Measurements from ENCODE around the gene RFPL3. TPM values are rescaled to one million over a fixed set of nuclear protein-coding genes. Genes with fewer than 3 reads are reported as not detected.
"Not testable (repeated sequence)": the region's sequence is repeated elsewhere in the genome, so short reads cannot be mapped to it uniquely, and the experiment has no call there.

Gene RFPL3
- polyA plus RNA-seq, 2 of the 4 experiments (the other 2 are of a cell fraction), result not detected

DNA sequence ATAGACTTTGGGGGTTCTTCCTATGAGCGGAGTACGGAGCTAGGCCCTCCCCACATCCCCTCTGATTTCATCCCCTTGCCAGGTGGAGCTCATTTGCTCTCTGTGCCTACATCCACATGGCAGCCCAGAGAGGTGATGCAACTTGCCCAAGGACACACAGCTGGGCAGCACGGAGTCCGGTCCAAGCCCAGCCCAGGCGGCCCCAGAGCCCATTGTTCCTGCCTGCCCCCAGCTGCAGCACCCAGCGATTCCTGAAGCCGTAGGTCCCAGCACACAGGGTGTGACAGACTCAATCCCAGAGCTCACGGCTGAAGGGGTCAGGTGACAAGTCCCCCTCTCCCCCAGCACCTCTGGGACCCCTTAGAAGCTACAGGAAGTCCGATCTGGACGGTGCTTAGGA is 22.2 kb upstream of the RFPL3 start:
- H3K27ac ChIP-seq, result no peak overlapping the region
- TF ChIP-seq RFX5 (IDR thresholded peaks at IDR 0.05) (no peak), EHF (CRISPR knock-in tag; IDR thresholded peaks at IDR 0.05) (no peak)
- TF ChIP-seq, protein P1, sequence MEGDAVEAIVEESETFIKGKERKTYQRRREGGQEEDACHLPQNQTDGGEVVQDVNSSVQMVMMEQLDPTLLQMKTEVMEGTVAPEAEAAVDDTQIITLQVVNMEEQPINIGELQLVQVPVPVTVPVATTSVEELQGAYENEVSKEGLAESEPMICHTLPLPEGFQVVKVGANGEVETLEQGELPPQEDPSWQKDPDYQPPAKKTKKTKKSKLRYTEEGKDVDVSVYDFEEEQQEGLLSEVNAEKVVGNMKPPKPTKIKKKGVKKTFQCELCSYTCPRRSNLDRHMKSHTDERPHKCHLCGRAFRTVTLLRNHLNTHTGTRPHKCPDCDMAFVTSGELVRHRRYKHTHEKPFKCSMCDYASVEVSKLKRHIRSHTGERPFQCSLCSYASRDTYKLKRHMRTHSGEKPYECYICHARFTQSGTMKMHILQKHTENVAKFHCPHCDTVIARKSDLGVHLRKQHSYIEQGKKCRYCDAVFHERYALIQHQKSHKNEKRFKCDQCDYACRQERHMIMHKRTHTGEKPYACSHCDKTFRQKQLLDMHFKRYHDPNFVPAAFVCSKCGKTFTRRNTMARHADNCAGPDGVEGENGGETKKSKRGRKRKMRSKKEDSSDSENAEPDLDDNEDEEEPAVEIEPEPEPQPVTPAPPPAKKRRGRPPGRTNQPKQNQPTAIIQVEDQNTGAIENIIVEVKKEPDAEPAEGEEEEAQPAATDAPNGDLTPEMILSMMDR (IDR thresholded peaks at IDR 0.05), result no peak
- ChIA-PET POLR2A (no interaction called here), CTCF (interaction anchor here (1.0 to 1.1 kb wide), 2 partner anchors 69 to 358 kb away, joined by 3 to 5 read pairs; no protein-coding TSS in a partner anchor)
- ATAC-seq (no peak), DNase-seq (ENCODE audit: low read depth in 1 of 2, low spot score in 1 of 2) (no peak), FAIRE-seq (no peak)
- H3K4me3 ChIP-seq, result no peak overlapping the region
- no peaks in the 10 kb centered on the region for H3K4me1 ChIP-seq
- no peak overlapping the region for H3K4me2 ChIP-seq
- 74% methylated on average over 4 of the region's 10 CpGs for WGBS (ENCODE audit: missing lambda C conversion rate)
- no peaks in the 10 kb centered on the region for H3K9me3 ChIP-seq

- DNase-seq (ENCODE audit: low read depth in 1 of 2, low spot score in 1 of 2) (no peak), ATAC-seq (no peak), FAIRE-seq (no peak)
- ChIA-PET POLR2A (no interaction called here), CTCF (interaction anchor here (1.0 to 1.1 kb wide), 2 partner anchors 70 to 359 kb away, joined by 3 to 5 read pairs; no protein-coding TSS in a partner anchor)
- no peaks in the 10 kb centered on the region for H3K4me1 ChIP-seq
- H3K4me2 ChIP-seq, result no peak overlapping the region
- TF ChIP-seq HOXB13 (CRISPR knock-in tag; IDR thresholded peaks at IDR 0.05; ENCODE audit: low read depth), result no peak
- TF ChIP-seq BHLHE40 (IDR thresholded peaks at IDR 0.05; ENCODE audit: low read depth, low read length), result no peak
- TF ChIP-seq EHMT2 (IDR thresholded peaks at IDR 0.05; ENCODE audit: low read depth), result no peak
- TF ChIP-seq HOXB5 (CRISPR knock-in tag; IDR thresholded peaks at IDR 0.05), result no peak
- TF ChIP-seq JUN (IDR thresholded peaks at IDR 0.05), result no peak
- no peak for TF ChIP-seq FOXS1 (CRISPR knock-in tag; IDR thresholded peaks at IDR 0.05)
- no peak for TF ChIP-seq HEYL (CRISPR knock-in tag; IDR thresholded peaks at IDR 0.05)
- no peak for TF ChIP-seq CEBPB (IDR thresholded peaks at IDR 0.05)
- no peak for TF ChIP-seq ZFP36 (IDR thresholded peaks at IDR 0.05; ENCODE audit: borderline replicate concordance, partially characterized antibody)
- TF ChIP-seq, protein P2, sequence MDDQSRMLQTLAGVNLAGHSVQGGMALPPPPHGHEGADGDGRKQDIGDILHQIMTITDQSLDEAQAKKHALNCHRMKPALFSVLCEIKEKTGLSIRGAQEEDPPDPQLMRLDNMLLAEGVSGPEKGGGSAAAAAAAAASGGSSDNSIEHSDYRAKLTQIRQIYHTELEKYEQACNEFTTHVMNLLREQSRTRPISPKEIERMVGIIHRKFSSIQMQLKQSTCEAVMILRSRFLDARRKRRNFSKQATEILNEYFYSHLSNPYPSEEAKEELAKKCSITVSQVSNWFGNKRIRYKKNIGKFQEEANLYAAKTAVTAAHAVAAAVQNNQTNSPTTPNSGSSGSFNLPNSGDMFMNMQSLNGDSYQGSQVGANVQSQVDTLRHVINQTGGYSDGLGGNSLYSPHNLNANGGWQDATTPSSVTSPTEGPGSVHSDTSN (IDR thresholded peaks at IDR 0.05), result no peak
- no peak overlapping the region for H3K27ac ChIP-seq
- H3K4me3 ChIP-seq, result no peak overlapping the region
- WGBS (ENCODE audit: missing lambda C conversion rate), result 80% methylated on average over 12 of the region's 13 CpGs
- H3K9me3 ChIP-seq, result no peaks in the 10 kb centered on the region
Observed at GRCh38 chr22:32336121-32336603, 21.5 kb upstream of the RFPL3 start.

DNA sequence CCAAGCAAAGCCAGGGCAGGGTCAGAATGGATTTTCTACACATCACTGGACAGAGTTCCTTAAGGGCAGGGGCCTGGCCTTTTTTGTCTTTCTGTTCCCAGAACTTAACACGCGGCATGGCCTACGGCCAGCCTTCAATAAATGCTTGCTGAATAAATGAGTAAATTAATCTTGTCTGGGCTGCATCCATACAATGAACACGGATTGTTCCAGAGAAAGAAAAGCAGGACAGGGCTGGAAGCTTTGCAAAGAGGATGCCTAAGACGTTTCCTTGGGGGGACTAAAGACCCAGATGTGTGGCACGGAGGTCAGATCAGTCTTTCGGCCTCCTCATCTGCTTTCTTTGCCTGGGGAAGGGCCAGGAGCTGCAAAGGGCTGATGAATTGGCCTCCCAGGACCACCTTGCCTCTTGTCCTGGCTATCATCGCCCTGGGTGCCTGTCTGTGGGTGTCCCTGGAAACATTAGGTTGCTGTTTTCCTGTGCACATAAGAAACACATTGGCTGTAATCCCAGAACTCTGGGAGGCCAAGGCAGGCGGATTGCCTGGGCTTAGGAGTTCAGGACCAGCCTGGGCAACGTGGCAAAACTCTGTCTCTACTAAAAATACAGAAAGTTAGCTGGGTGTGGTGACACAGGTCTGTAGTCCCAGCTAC is 20.8 kb upstream of the RFPL3 start:
- Histone ChIP-seq H3K9me3 (no peaks in the 10 kb centered on the region), H3K4me1 (no peaks in the 10 kb centered on the region), H3K4me3 (no peak overlapping the region), H3K4me2 (no peak overlapping the region), H3K27ac (no peak overlapping the region)
- TF ChIP-seq USF2 (IDR thresholded peaks at IDR 0.05), result no peak
- TF ChIP-seq, protein P1 (IDR thresholded peaks at IDR 0.05), result no peak
- TF ChIP-seq REST (IDR thresholded peaks at IDR 0.05), result no peak
- no peak for TF ChIP-seq MAFK (IDR thresholded peaks at IDR 0.05; ENCODE audit: partially characterized antibody)
- TF ChIP-seq RARB (CRISPR knock-in tag; IDR thresholded peaks at IDR 0.05), result no peak
- FAIRE-seq (no peak), ATAC-seq (no peak), DNase-seq (ENCODE audit: low read depth in 1 of 2, low spot score in 1 of 2) (no peak)
- ChIA-PET CTCF (interaction anchor here (0.6 kb wide), 1 partner anchor 197 kb away, joined by 5 read pairs; no protein-coding TSS in a partner anchor), POLR2A (no interaction called here)
- WGBS (ENCODE audit: missing lambda C conversion rate), result 53% methylated on average over 9 of the region's 10 CpGs

GRCh38 chr22:32337425-32337824 is 20.2 kb upstream of the RFPL3 start:
- ATAC-seq; H3K27ac ChIP-seq; POLR2A ChIA-PET; DNase-seq (ENCODE audit: low read depth in 1 of 2, low spot score in 1 of 2); H3K9me3 ChIP-seq; FAIRE-seq; H3K4me2 ChIP-seq; H3K4me3 ChIP-seq; H3K4me1 ChIP-seq: not testable (repeated sequence)
- CTCF ChIA-PET, result interaction anchor here (0.6 kb wide), 1 partner anchor 197 kb away, joined by 5 read pairs; no protein-coding TSS in a partner anchor
- 60% methylated on average over 6 of the region's 6 CpGs for WGBS (ENCODE audit: missing lambda C conversion rate)
